NCI-H2227 treated with DMSO at 0.1 percent for 48 hours (cell line): ENCODE measurements around the gene ECSCR.

Experiments used
- DNase-seq: peaks from one replicate; lab custom pipeline; 2025; lab: John Stamatoyannopoulos, UW

The ECSCR gene

GRCh38 chr5:139474890-139475791 lies 12.6 kb upstream of the ECSCR start:
- no peak for DNase-seq

GRCh38 chr5:139473565-139473964 lies 11.0 kb upstream of the ECSCR start:
- DNase-seq, result no peak

GRCh38 chr5:139473105-139473504 lies 10.6 kb upstream of the ECSCR start:
- DNase-seq, result no peak

GRCh38 chr5:139472386-139473030 lies 10.0 kb upstream of the ECSCR start:
- DNase-seq, result no peak

GRCh38 chr5:139470821-139471300 lies 8.3 kb upstream of the ECSCR start, which contains the start of gene SMIM33:
SMIM33 (plus strand) TSS chr5:139471004; CDS start chr5:139471122, 118 bp downstream.
- DNase-seq, result no peak

GRCh38 chr5:139468421-139468931 lies 5.9 kb upstream of the ECSCR start:
- DNase-seq, result no peak

- DNase-seq, result no peak
Measured at GRCh38 chr5:139461698-139462097, 845 bp downstream of the ECSCR start.

- DNase-seq, result no peak
Measured at GRCh38 chr5:139461176-139461575, 1.4 kb downstream of the ECSCR start.

GRCh38 chr5:139460455-139460854 lies 2.1 kb downstream of the ECSCR start:
- DNase-seq, result no peak

- no peak for DNase-seq
Measured at GRCh38 chr5:139459451-139459934, 3.0 kb downstream of the ECSCR start.

GRCh38 chr5:139458580-139459407 lies 3.7 kb downstream of the ECSCR start:
- no peak for DNase-seq

GRCh38 chr5:139457653-139458306 lies 4.8 kb downstream of the ECSCR start:
- DNase-seq, result no peak

GRCh38 chr5:139457241-139457640 lies 5.3 kb downstream of the ECSCR start:
- no peak for DNase-seq

- no peak for DNase-seq
Measured at GRCh38 chr5:139456776-139457175, 5.8 kb downstream of the ECSCR start.

- DNase-seq, result no peak
Measured at GRCh38 chr5:139454568-139455290, 7.8 kb downstream of the ECSCR start.

GRCh38 chr5:139453683-139454567 lies 8.6 kb downstream of the ECSCR start:
- no peak for DNase-seq

GRCh38 chr5:139451878-139452660 lies 10.5 kb downstream of the ECSCR start:
- no peak for DNase-seq

- DNase-seq, result no peak
Measured at GRCh38 chr5:139451176-139451575, 11.4 kb downstream of the ECSCR start.
